ENCODE results near the gene TPSG1. TPM values are rescaled to one million over a fixed set of nuclear protein-coding genes. Genes with fewer than 3 reads are reported as not detected.
A peak's percentile ranks its signal among the peaks of the same experiment; 100 is the strongest.

TPSG1 gene
- total RNA-seq, 1 donor from 2014 or later, result not detected

DNA sequence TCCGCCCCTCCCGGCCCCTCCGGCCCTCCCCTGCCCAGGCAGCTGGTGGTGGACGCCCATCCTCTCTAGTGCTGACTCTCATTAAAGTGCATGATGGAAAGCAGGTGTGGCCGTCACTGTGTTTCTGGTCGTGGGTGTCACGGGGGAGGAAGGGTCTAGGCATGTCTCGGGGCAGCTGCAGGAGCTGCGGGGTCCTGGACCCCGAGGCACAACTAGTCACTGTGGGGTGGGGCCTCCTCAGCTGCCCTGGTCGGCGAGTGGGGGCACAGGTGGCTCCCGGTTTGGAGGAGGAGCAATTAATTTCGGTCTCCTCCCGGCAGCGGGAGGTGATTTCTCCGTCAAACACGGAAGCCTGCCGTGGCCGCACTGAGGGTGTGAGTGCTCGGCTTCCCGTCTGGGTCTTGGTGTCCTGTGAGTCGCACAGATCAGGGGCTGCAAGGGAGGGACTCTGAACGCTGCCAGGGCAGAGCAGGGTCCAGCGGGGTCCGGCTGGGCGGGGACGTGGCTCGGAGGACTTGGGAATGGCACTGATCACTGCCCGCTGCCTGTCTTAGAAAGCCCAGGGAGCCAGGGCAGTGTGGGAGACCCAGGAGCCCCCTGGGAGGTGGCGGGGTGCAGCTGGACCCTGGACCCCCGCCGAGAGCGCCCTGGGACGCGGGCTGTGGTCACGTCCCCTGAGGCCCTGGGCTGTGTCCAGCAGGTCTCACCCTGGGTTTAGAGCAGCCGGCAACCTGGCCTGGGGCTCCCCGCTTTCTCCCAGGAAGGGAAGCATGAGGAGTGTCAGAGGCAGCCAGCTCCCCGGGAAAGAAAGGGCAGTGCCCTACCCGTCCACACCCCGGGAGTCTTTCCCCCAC, 34.1 kb upstream of the TPSG1 start:
- H3K27me3 Mint-ChIP-seq (ENCODE audit: low read depth, unreplicated experiment), result peaks cover 24% of the 10 kb centered on the region
- Histone ChIP-seq H4K20me1 (ENCODE audit: insufficient read depth, low read length) (no peaks in the 10 kb centered on the region), H3K4me3 (ENCODE audit: insufficient read depth, low read depth, low read length) (no peak overlapping the region), H3K4me2 (ENCODE audit: low read length) (no peak overlapping the region), H3K36me3 (ENCODE audit: insufficient read depth, low read length) (no peaks in the 10 kb centered on the region), H3K9ac (ENCODE audit: low read length) (no peak overlapping the region), H3K27me3 (ENCODE audit: insufficient read depth, low read length) (peaks cover 26% of the 10 kb centered on the region), H3K4me1 (ENCODE audit: insufficient read depth, low read length) (no peaks in the 10 kb centered on the region), H3K9me3 (ENCODE audit: insufficient read depth, low read depth, low read length) (no peaks in the 10 kb centered on the region), H3K79me2 (ENCODE audit: insufficient read depth, low read length) (no peaks in the 10 kb centered on the region), H2AFZ (ENCODE audit: low read depth, low read length) (no peak overlapping the region), H3K27ac (ENCODE audit: low read depth, low read length) (no peak overlapping the region)
- FAIRE-seq (no peak), DNase-seq (ENCODE audit: low read depth) (no peak)
- TF ChIP-seq EZH2 (IDR thresholded peaks at IDR 0.05; ENCODE audit: insufficient read depth, low read length), result peak; percentile 73
- TF ChIP-seq, protein P1, sequence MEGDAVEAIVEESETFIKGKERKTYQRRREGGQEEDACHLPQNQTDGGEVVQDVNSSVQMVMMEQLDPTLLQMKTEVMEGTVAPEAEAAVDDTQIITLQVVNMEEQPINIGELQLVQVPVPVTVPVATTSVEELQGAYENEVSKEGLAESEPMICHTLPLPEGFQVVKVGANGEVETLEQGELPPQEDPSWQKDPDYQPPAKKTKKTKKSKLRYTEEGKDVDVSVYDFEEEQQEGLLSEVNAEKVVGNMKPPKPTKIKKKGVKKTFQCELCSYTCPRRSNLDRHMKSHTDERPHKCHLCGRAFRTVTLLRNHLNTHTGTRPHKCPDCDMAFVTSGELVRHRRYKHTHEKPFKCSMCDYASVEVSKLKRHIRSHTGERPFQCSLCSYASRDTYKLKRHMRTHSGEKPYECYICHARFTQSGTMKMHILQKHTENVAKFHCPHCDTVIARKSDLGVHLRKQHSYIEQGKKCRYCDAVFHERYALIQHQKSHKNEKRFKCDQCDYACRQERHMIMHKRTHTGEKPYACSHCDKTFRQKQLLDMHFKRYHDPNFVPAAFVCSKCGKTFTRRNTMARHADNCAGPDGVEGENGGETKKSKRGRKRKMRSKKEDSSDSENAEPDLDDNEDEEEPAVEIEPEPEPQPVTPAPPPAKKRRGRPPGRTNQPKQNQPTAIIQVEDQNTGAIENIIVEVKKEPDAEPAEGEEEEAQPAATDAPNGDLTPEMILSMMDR (IDR thresholded peaks at IDR 0.05; ENCODE audit: insufficient read depth, low read depth, low read length), result no peak
- no peaks in the 10 kb centered on the region for H3K9me3 Mint-ChIP-seq (ENCODE audit: unreplicated experiment)
- H3K36me3 Mint-ChIP-seq (ENCODE audit: low read depth, unreplicated experiment), result no peaks in the 10 kb centered on the region
- H3K4me3 Mint-ChIP-seq (ENCODE audit: unreplicated experiment), result no peak overlapping the region
- H3K4me1 Mint-ChIP-seq (ENCODE audit: low read depth, unreplicated experiment), result no peaks in the 10 kb centered on the region
- H3K27ac Mint-ChIP-seq (ENCODE audit: unreplicated experiment), result no peak overlapping the region

GRCh38 chr16:1258225-1258600, 33.1 kb upstream of the TPSG1 start:
- TF ChIP-seq, protein P1 (IDR thresholded peaks at IDR 0.05; ENCODE audit: insufficient read depth, low read depth, low read length), result no peak
- TF ChIP-seq EZH2 (IDR thresholded peaks at IDR 0.05; ENCODE audit: insufficient read depth, low read length), result no peak
- no peak for FAIRE-seq
- DNase-seq (ENCODE audit: low read depth), result no peak
- Histone ChIP-seq H3K27me3 (ENCODE audit: insufficient read depth, low read length) (peaks cover 26% of the 10 kb centered on the region), H3K9me3 (ENCODE audit: insufficient read depth, low read depth, low read length) (no peaks in the 10 kb centered on the region), H4K20me1 (ENCODE audit: insufficient read depth, low read length) (no peaks in the 10 kb centered on the region), H2AFZ (ENCODE audit: low read depth, low read length) (no peak overlapping the region), H3K27ac (ENCODE audit: low read depth, low read length) (no peak overlapping the region), H3K4me3 (ENCODE audit: insufficient read depth, low read depth, low read length) (no peak overlapping the region), H3K4me1 (ENCODE audit: insufficient read depth, low read length) (no peaks in the 10 kb centered on the region), H3K36me3 (ENCODE audit: insufficient read depth, low read length) (no peaks in the 10 kb centered on the region), H3K79me2 (ENCODE audit: insufficient read depth, low read length) (no peaks in the 10 kb centered on the region), H3K4me2 (ENCODE audit: low read length) (no peak overlapping the region), H3K9ac (ENCODE audit: low read length) (no peak overlapping the region)
- no peak overlapping the region for H3K27ac Mint-ChIP-seq (ENCODE audit: unreplicated experiment)
- peaks cover 24% of the 10 kb centered on the region for H3K27me3 Mint-ChIP-seq (ENCODE audit: low read depth, unreplicated experiment)
- no peak overlapping the region for H3K4me3 Mint-ChIP-seq (ENCODE audit: unreplicated experiment)
- H3K4me1 Mint-ChIP-seq (ENCODE audit: low read depth, unreplicated experiment), result no peaks in the 10 kb centered on the region
- H3K36me3 Mint-ChIP-seq (ENCODE audit: low read depth, unreplicated experiment), result no peaks in the 10 kb centered on the region
- no peaks in the 10 kb centered on the region for H3K9me3 Mint-ChIP-seq (ENCODE audit: unreplicated experiment)

Data from astrocyte (in vitro differentiated cells and primary cell).